Caco-2 (cell line): ENCODE results near the gene AXIN1. TPM values are rescaled to one million over a fixed set of nuclear protein-coding genes. Genes with fewer than 3 reads are reported as not detected.

ENCODE experiments used
- BruUV-seq: library from RNA; stranded (reverse); fragments of 400-500 nt; replicated peaks from 2 replicates; lab custom pipeline; 2021; lab: Mats Ljungman, UMichigan
- CTCF ChIA-PET: fragments of 300-600 bp; sonication (Branson Sonifier 250); formaldehyde crosslinking; loops from one replicate; lab custom pipeline; 2022; ENCODE audit warnings: antibody characterized with exemption; lab: Charles Lee
- POLR2A ChIA-PET: fragments of 300-600 bp; sonication (Branson Sonifier 250); formaldehyde crosslinking; loops from one replicate; lab custom pipeline; 2022; ENCODE audit warnings: antibody characterized with exemption; lab: Charles Lee
- DNase-seq, 2 experiments: peaks; one replicate each; pipeline versions ENCODE4 v3.0.0 to v3.0.0-alpha.2; 2020 to 2022
- H3K27me3 ChIP-seq: replicated peaks from 2 replicates; pipeline ENCODE4 v1.6.0; 2011; ENCODE audit warnings: low read length; ENCODE audit not compliant: control insufficient read depth, insufficient read depth
- H3K36me3 ChIP-seq: 2 replicates; pipeline ENCODE4 v1.5.1; 2011; ENCODE audit warnings: low read length; ENCODE audit not compliant: control insufficient read depth, insufficient read depth
- H3K4me1 ChIP-seq: fragments of 250-450 bp; sonication (Bioruptor Pico); 2 replicates; pipeline ENCODE4 v1.5.1; 2020; ENCODE audit warnings: mild to moderate bottlenecking
- H3K4me3 ChIP-seq: 2 replicates; pipeline ENCODE4 v1.5.1; 2011; ENCODE audit warnings: low read depth, mild to moderate bottlenecking, control low read depth, low read length
- H3K9me3 ChIP-seq: fragments of 250-450 bp; sonication (Bioruptor Pico); 2 replicates; pipeline ENCODE4 v1.5.1; 2020; ENCODE audit warnings: mild to moderate bottlenecking, moderate library complexity
- H3K27ac Mint-ChIP-seq: one replicate; pipeline ENCODE4 v1.8.0; 2022; ENCODE audit warnings: mixed read lengths; ENCODE audit not compliant: unreplicated experiment
- H3K27me3 Mint-ChIP-seq: one replicate; pipeline ENCODE4 v1.8.0; 2022; ENCODE audit warnings: mixed read lengths; ENCODE audit not compliant: insufficient read depth, unreplicated experiment
- H3K36me3 Mint-ChIP-seq: one replicate; pipeline ENCODE4 v1.8.0; 2022; ENCODE audit warnings: mild to moderate bottlenecking, mixed read lengths; ENCODE audit not compliant: insufficient read depth, unreplicated experiment
- H3K4me1 Mint-ChIP-seq: one replicate; pipeline ENCODE4 v1.8.0; 2022; ENCODE audit warnings: low read depth, mixed read lengths; ENCODE audit not compliant: unreplicated experiment
- H3K4me3 Mint-ChIP-seq: one replicate; pipeline ENCODE4 v1.8.0; 2022; ENCODE audit warnings: mild to moderate bottlenecking, moderate library complexity, mixed read lengths; ENCODE audit not compliant: unreplicated experiment
- H3K9me3 Mint-ChIP-seq: one replicate; pipeline ENCODE4 v1.8.0; 2022; ENCODE audit warnings: mixed read lengths; ENCODE audit not compliant: unreplicated experiment
- intact Hi-C: fragments of 100-400 bp; cut with micrococcal nuclease; formaldehyde crosslinking; loops from one replicate; pipeline ENCODE4 v1.10.0; 2022; ENCODE audit not compliant: unreplicated experiment
- total RNA-seq: library from RNA; stranded (reverse); gene quantifications from 2 replicates; pipeline ENCODE4 v1.2.3, GENCODE V29; 2022
- TF ChIP-seq, protein P1 (sequence below), 2 experiments: fragments of 200-600 bp in 1 of 2; IDR thresholded peaks; 1 replicate in 1 of 2; 2 replicates in 1 of 2; pipeline versions ENCODE4 v1.5.1 to v1.8.0; 2011 to 2022; ENCODE audit warnings: antibody characterized with exemption in 1 of 2, control low read depth in 1 of 2, inconsistent platforms in 1 of 2, low read depth in 1 of 2, low read length in 1 of 2, mild to moderate bottlenecking in 1 of 2, moderate library complexity in 1 of 2; ENCODE audit not compliant: insufficient read depth in 1 of 2, severe bottlenecking in 1 of 2, unreplicated experiment in 1 of 2

The AXIN1 gene
- total RNA-seq, 1 experiment from 2014 or later: 34.5 TPM

DNA sequence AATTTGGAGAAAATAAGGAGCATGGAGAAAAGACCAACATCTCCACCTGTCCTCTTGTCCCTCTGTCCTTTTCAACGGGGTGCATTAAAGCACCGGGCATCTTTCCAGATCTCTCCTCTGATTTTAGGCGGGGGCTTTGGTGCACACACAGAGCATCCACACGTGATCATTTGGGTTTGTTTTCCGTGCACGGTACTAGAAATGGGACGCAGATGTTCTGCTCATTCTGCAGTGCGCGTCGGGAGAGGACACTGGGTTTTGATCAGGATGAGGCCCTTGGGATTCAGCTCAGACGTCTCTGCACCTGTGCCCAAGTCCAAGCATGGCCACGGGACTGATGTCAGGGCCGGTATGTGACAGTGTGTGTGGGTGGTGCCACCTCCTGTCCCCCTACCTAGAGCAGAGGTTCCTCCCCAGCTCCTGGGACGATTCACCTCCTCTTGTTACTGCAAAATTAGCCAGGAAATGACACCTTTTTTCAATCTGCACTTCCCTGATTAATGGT, 37.7 kb downstream of the AXIN1 start:
- no peaks in the 10 kb centered on the region; the same call in 1 of the 2 replicates for H3K36me3 ChIP-seq
- Mint-ChIP-seq H3K4me3 (no peak overlapping the region), H3K27ac (no peak overlapping the region), H3K27me3 (no peaks in the 10 kb centered on the region), H3K9me3 (no peaks in the 10 kb centered on the region), H3K36me3 (peaks cover 32% of the 10 kb centered on the region), H3K4me1 (no peaks in the 10 kb centered on the region)
- no TSS peak for BruUV-seq
- CTCF ChIA-PET: no interaction called here
- TF ChIP-seq, protein P1, sequence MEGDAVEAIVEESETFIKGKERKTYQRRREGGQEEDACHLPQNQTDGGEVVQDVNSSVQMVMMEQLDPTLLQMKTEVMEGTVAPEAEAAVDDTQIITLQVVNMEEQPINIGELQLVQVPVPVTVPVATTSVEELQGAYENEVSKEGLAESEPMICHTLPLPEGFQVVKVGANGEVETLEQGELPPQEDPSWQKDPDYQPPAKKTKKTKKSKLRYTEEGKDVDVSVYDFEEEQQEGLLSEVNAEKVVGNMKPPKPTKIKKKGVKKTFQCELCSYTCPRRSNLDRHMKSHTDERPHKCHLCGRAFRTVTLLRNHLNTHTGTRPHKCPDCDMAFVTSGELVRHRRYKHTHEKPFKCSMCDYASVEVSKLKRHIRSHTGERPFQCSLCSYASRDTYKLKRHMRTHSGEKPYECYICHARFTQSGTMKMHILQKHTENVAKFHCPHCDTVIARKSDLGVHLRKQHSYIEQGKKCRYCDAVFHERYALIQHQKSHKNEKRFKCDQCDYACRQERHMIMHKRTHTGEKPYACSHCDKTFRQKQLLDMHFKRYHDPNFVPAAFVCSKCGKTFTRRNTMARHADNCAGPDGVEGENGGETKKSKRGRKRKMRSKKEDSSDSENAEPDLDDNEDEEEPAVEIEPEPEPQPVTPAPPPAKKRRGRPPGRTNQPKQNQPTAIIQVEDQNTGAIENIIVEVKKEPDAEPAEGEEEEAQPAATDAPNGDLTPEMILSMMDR (IDR thresholded peaks at IDR 0.05; ENCODE audit: insufficient read depth in 1 of 2, low read depth in 1 of 2, low read length in 1 of 2, severe bottlenecking in 1 of 2, unreplicated experiment in 1 of 2): no peak
- no peak overlapping the region for H3K4me3 ChIP-seq
- no peak for DNase-seq
- H3K27me3 ChIP-seq: no peaks in the 10 kb centered on the region
- POLR2A ChIA-PET: no interaction called here
- H3K9me3 ChIP-seq: no peaks in the 10 kb centered on the region
- no peaks in the 10 kb centered on the region for H3K4me1 ChIP-seq
- intact Hi-C loops: no loop called here

DNA sequence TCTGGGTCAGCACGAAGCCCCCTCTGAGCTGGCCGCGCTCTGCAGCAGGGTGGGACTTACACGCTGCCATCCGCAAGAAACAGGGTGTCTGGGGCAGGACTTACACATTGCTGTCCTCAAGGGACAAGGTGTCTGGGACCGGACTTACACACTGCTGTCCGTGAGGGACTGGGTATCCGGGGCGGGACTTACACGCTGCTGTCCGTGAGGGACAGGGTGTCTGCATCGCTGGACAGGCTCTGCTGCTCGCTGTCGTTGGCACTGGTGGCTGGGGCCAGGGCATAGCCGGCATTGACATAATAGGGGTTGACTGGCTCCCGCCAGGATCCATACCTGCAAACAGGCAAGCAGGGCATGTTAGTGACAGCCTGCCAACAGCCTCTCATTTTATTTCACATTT, 38.2 kb downstream of the AXIN1 start:
- no peaks in the 10 kb centered on the region for H3K27me3 Mint-ChIP-seq
- H3K27ac Mint-ChIP-seq: no peak overlapping the region
- no peak overlapping the region for H3K4me3 Mint-ChIP-seq
- no peaks in the 10 kb centered on the region for H3K9me3 Mint-ChIP-seq
- no peaks in the 10 kb centered on the region; the same call in 1 of the 2 replicates for H3K36me3 ChIP-seq
- H3K4me1 Mint-ChIP-seq: no peaks in the 10 kb centered on the region
- POLR2A ChIA-PET: no interaction called here
- TF ChIP-seq, protein P1 (IDR thresholded peaks at IDR 0.05; ENCODE audit: insufficient read depth in 1 of 2, low read depth in 1 of 2, low read length in 1 of 2, severe bottlenecking in 1 of 2, unreplicated experiment in 1 of 2): no peak
- no peak overlapping the region for H3K4me3 ChIP-seq
- H3K36me3 Mint-ChIP-seq: peaks cover 30% of the 10 kb centered on the region
- no peaks in the 10 kb centered on the region for H3K27me3 ChIP-seq
- no TSS peak for BruUV-seq
- no peaks in the 10 kb centered on the region for H3K4me1 ChIP-seq
- no peaks in the 10 kb centered on the region for H3K9me3 ChIP-seq
- no peak for DNase-seq
- CTCF ChIA-PET: no interaction called here
- intact Hi-C loops: no loop called here

DNA sequence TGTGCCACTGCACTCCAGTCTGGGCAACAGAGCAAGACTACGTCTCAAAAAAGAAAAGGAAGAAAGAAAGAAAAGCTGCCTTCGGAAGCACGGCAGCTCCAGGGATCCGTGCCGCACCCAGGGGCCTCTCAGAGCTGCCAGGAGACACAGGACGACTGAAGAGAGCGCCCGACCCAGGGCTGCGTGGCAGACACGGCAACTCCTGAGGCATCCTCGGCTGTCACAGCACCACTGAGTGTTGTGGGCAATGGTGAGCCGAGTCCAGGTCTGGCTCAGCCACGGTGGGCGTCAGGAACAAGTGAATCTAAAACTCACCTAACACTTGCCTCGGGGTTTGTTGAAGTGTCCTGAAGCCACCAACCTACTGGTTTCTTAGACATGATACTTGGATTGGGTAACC, 40.8 kb downstream of the AXIN1 start:
- H3K9me3 Mint-ChIP-seq: no peaks in the 10 kb centered on the region
- ChIA-PET CTCF (no interaction called here), POLR2A (no interaction called here)
- TF ChIP-seq, protein P1 (IDR thresholded peaks at IDR 0.05; ENCODE audit: insufficient read depth in 1 of 2, low read depth in 1 of 2, low read length in 1 of 2, severe bottlenecking in 1 of 2, unreplicated experiment in 1 of 2): no peak
- H3K4me3 ChIP-seq: no peak overlapping the region
- peaks cover 27% of the 10 kb centered on the region for H3K36me3 Mint-ChIP-seq
- H3K4me3 Mint-ChIP-seq: no peak overlapping the region
- BruUV-seq: no TSS peak
- no peaks in the 10 kb centered on the region for H3K9me3 ChIP-seq
- peaks cover 1% of the 10 kb centered on the region for H3K36me3 ChIP-seq
- H3K27me3 Mint-ChIP-seq: no peaks in the 10 kb centered on the region
- H3K27ac Mint-ChIP-seq: no peak overlapping the region
- no peaks in the 10 kb centered on the region for H3K4me1 ChIP-seq
- intact Hi-C loops: no loop called here
- DNase-seq: no peak
- H3K4me1 Mint-ChIP-seq: no peaks in the 10 kb centered on the region
- H3K27me3 ChIP-seq: no peaks in the 10 kb centered on the region
